ENCODE results near the gene FGFRL1. TPM values are rescaled to one million over a fixed set of nuclear protein-coding genes. Genes with fewer than 3 reads are reported as not detected.
"Not testable (repeated sequence)": the region's sequence is repeated elsewhere in the genome, so short reads cannot be mapped to it uniquely, and the experiment has no call there.

The FGFRL1 gene
- total RNA-seq, 1 donor from 2014 or later = 43.6 TPM

- no peak for DNase-seq (ENCODE audit: low read depth)
- no peak for TF ChIP-seq CTCF (conservative IDR thresholded peaks at IDR 0.05; ENCODE audit: low read depth, low read length)
- H3K4me3 ChIP-seq (ENCODE audit: low read depth, low read length) = no peak overlapping the region
Observed at GRCh38 chr4:970854-971520, 40.4 kb upstream of the FGFRL1 start.

GRCh38 chr4:971666-972500 is 39.5 kb upstream of the FGFRL1 start:
- no peak for DNase-seq (ENCODE audit: low read depth)
- H3K4me3 ChIP-seq (ENCODE audit: low read depth, low read length) = peak overlapping the region; percentile 66
- TF ChIP-seq CTCF (conservative IDR thresholded peaks at IDR 0.05; ENCODE audit: low read depth, low read length) = no peak

- no peak for DNase-seq (ENCODE audit: low read depth)
- H3K4me3 ChIP-seq (ENCODE audit: low read depth, low read length) = peak overlapping the region; percentile 66
- TF ChIP-seq CTCF (conservative IDR thresholded peaks at IDR 0.05; ENCODE audit: low read depth, low read length) = no peak
Observed at GRCh38 chr4:972651-973424, 38.6 kb upstream of the FGFRL1 start.

- H3K4me3 ChIP-seq (ENCODE audit: low read depth, low read length) = peak within 1 kb of the TSS; percentile 66
- TF ChIP-seq CTCF (conservative IDR thresholded peaks at IDR 0.05; ENCODE audit: low read depth, low read length) = no peak
- DNase-seq (ENCODE audit: low read depth) = no peak
Observed at GRCh38 chr4:973431-974397, 37.7 kb upstream of the FGFRL1 start, which contains the start of gene DGKQ. DGKQ (minus strand) TSS chr4:973569; CDS start chr4:973482, 87 bp downstream.

- TF ChIP-seq CTCF (conservative IDR thresholded peaks at IDR 0.05; ENCODE audit: low read depth, low read length) = no peak
- H3K4me3 ChIP-seq (ENCODE audit: low read depth, low read length) = no peak overlapping the region
- no peak for DNase-seq (ENCODE audit: low read depth)
Observed at GRCh38 chr4:974668-975067, 36.8 kb upstream of the FGFRL1 start.

GRCh38 chr4:976016-976415 is 35.4 kb upstream of the FGFRL1 start:
- not testable (repeated sequence) for H3K4me3 ChIP-seq (ENCODE audit: low read depth, low read length); DNase-seq (ENCODE audit: low read depth)
